SK-N-SH (cell line): ENCODE measurements around the gene CDK18. TPM values are rescaled to one million over a fixed set of nuclear protein-coding genes. Genes with fewer than 3 reads are reported as not detected.

Experiments used
- CTCF ChIA-PET: fragments of 300-600, 350-600 bp; formaldehyde crosslinking; extraction: SDS; loops from one replicate; lab custom pipeline; 2021; lab: Yijun Ruan, JAX
- POLR2A ChIA-PET: fragments of 350-600 bp; sonication (Branson Sonifier 250); formaldehyde crosslinking; extraction: SDS; loops from one replicate; lab custom pipeline; 2020; ENCODE audit warnings: antibody characterized with exemption, inconsistent platforms; lab: Yijun Ruan, JAX
- DNase-seq: peaks from one replicate; pipeline ENCODE4 v3.0.0; 2012
- H2AFZ ChIP-seq: fragments of 200-600 bp; sonication (generic); 2 replicates; pipeline ENCODE4 v1.8.1; 2016; ENCODE audit warnings: antibody characterized with exemption, mild to moderate bottlenecking, low read depth
- H3F3A ChIP-seq: fragments of 200-600 bp; sonication (generic); replicated peaks from 2 replicates; pipeline ENCODE3; 2016; ENCODE audit warnings: antibody characterized with exemption, mild to moderate bottlenecking; ENCODE audit not compliant: insufficient read depth
- H3K27ac ChIP-seq, 2 experiments: fragments of 200-500 bp in 1 of 2; fragments of 200-600 bp in 1 of 2; sonication (Bioruptor generic) in 1 of 2; sonication (generic), shearing (Covaris generic) in 1 of 2; 2 replicates each; pipeline versions ENCODE4 v1.5.1 to v1.6.1; 2014 to 2016; ENCODE audit warnings: low read depth in 2 of 2, inconsistent platforms in 1 of 2, low read length in 1 of 2, mild to moderate bottlenecking in 1 of 2, mixed read lengths in 1 of 2
- H3K27me3 ChIP-seq: fragments of 200-600 bp; sonication (generic), shearing (Covaris generic); 2 replicates; pipeline ENCODE4 v1.6.1; 2016; ENCODE audit warnings: mixed run types; ENCODE audit not compliant: insufficient read depth
- H3K36me3 ChIP-seq, 2 experiments: fragments of 200-500 bp in 1 of 2; fragments of 200-600 bp in 1 of 2; sonication (Bioruptor generic) in 1 of 2; sonication (generic) in 1 of 2; replicated peaks in 1 of 2; 2 replicates each; pipeline versions ENCODE3 to v1.5.1; 2014 to 2016; ENCODE audit warnings: low read length in 1 of 2, mild to moderate bottlenecking in 1 of 2; ENCODE audit not compliant: insufficient read depth in 2 of 2, control insufficient read depth in 1 of 2
- H3K4me1 ChIP-seq, 2 experiments: fragments of 200-500 bp in 1 of 2; fragments of 200-600 bp in 1 of 2; sonication (Bioruptor generic) in 1 of 2; sonication (generic), shearing (Covaris generic) in 1 of 2; 2 replicates each; pipeline versions ENCODE4 v1.5.1 to v1.6.1; 2014 to 2016; ENCODE audit warnings: low read depth in 1 of 2, low read length in 1 of 2, mixed run types in 1 of 2; ENCODE audit not compliant: insufficient read depth in 2 of 2, control insufficient read depth in 1 of 2
- H3K4me2 ChIP-seq: fragments of 200-600 bp; sonication (generic), shearing (Covaris generic); 2 replicates; pipeline ENCODE4 v1.6.1; 2017; ENCODE audit warnings: mixed run types
- H3K4me3 ChIP-seq, 2 experiments: fragments of 200-500 bp in 1 of 2; fragments of 200-600 bp in 1 of 2; sonication (Bioruptor generic) in 1 of 2; sonication (generic), shearing (Covaris generic) in 1 of 2; 2 replicates each; pipeline versions ENCODE4 v1.5.1 to v1.8.1; 2014 to 2016; ENCODE audit warnings: low read depth in 2 of 2, inconsistent platforms in 1 of 2, low read length in 1 of 2, mild to moderate bottlenecking in 1 of 2, mixed read lengths in 1 of 2, moderate library complexity in 1 of 2
- H3K79me2 ChIP-seq: fragments of 200-600 bp; sonication (generic); 2 replicates; pipeline ENCODE4 v1.8.1; 2017; ENCODE audit warnings: mild to moderate bottlenecking; ENCODE audit not compliant: insufficient read depth
- H3K9ac ChIP-seq: fragments of 200-600 bp; sonication (generic); 2 replicates; pipeline ENCODE4 v1.6.1; 2017; ENCODE audit warnings: mixed run types
- H3K9me2 ChIP-seq: fragments of 200-600 bp; sonication (generic); 2 replicates; pipeline ENCODE4 v1.6.1; 2017; ENCODE audit warnings: mixed run types
- H3K9me3 ChIP-seq: fragments of 200-600 bp; sonication (generic); 2 replicates; pipeline ENCODE4 v1.6.1; 2017; ENCODE audit warnings: mixed run types, mild to moderate bottlenecking, moderate library complexity
- H4K20me1 ChIP-seq: fragments of 200-600 bp; sonication (generic); 2 replicates; pipeline ENCODE4 v1.6.1; 2017; ENCODE audit warnings: mild to moderate bottlenecking, mixed run types; ENCODE audit not compliant: insufficient read depth
- FOXJ3 ChIP-seq: sonication (generic); formaldehyde crosslinking; IDR thresholded peaks from 2 replicates; pipeline ENCODE4 v1.5.1; 2020; ENCODE audit warnings: mild to moderate bottlenecking, missing genetic modification reagents
- FOXM1 ChIP-seq: IDR thresholded peaks from 2 replicates; pipeline ENCODE4 v1.4.0; 2012; ENCODE audit warnings: low read depth, mild to moderate bottlenecking
- GATA2 ChIP-seq: sonication (generic); formaldehyde crosslinking; IDR thresholded peaks from 2 replicates; pipeline ENCODE4 v1.5.0; 2020; ENCODE audit warnings: mild to moderate bottlenecking, missing genetic modification reagents
- MXI1 ChIP-seq: IDR thresholded peaks from 2 replicates; pipeline ENCODE4 v1.6.1; 2012; ENCODE audit warnings: mild to moderate bottlenecking, low read depth, low read length, improper control_type of control experiment
- POLR2AphosphoS5 ChIP-seq: IDR thresholded peaks from 2 replicates; pipeline ENCODE4 v1.6.1; 2012; ENCODE audit warnings: low read depth, low read length
- RCOR1 ChIP-seq: fragments of 150-350 bp; IDR thresholded peaks from 2 replicates; pipeline ENCODE4 v1.6.1; 2017; ENCODE audit warnings: antibody characterized with exemption, low read length
- RFX5 ChIP-seq: IDR thresholded peaks from 2 replicates; pipeline ENCODE4 v1.6.1; 2012; ENCODE audit warnings: mild to moderate bottlenecking, improper control_type of control experiment, low read length
- SIN3A ChIP-seq: IDR thresholded peaks from 2 replicates; pipeline ENCODE4 v1.6.1; 2012; ENCODE audit warnings: low read depth, mild to moderate bottlenecking, low read length, moderate library complexity, borderline replicate concordance
- TAF1 ChIP-seq: IDR thresholded peaks from 2 replicates; pipeline ENCODE4 v1.6.1; 2012; ENCODE audit warnings: low read depth, mild to moderate bottlenecking, low read length, moderate library complexity, borderline replicate concordance
- TEAD4 ChIP-seq: IDR thresholded peaks from 2 replicates; pipeline ENCODE4 v1.4.0; 2012; ENCODE audit warnings: mild to moderate bottlenecking, borderline replicate concordance; ENCODE audit not compliant: insufficient read depth
- WGBS: methylation state at CpG from one replicate; pipeline ENCODE4 v1.1.6; 2017; ENCODE audit warnings: low lambda C conversion rate; 5-methylcytosine and 5-hydroxymethylcytosine counted together
- polyA plus RNA-seq, 3 experiments: library from polyadenylated mRNA; depleted of rRNA; stranded (reverse); fragments of >200 nt; gene quantifications; 2 replicates each; pipeline ENCODE4 v1.2.3, GENCODE V29; 2012
- TF ChIP-seq, protein P1 (sequence below): fragments of 200-600 bp; sonication (generic); IDR thresholded peaks from 2 replicates; pipeline ENCODE4 v1.6.1; 2017; ENCODE audit warnings: antibody characterized with exemption, mild to moderate bottlenecking, moderate library complexity
- TF ChIP-seq, protein P2 (sequence below): IDR thresholded peaks from 2 replicates; pipeline ENCODE4 v1.4.0; 2012; ENCODE audit warnings: low read depth, borderline replicate concordance
- TF ChIP-seq, protein P3 (sequence below): fragments of 150-350 bp; IDR thresholded peaks from 2 replicates; pipeline ENCODE4 v1.6.1; 2017; ENCODE audit warnings: antibody characterized with exemption, low read length, low read depth, borderline replicate concordance
- TF ChIP-seq, protein P4 (sequence below): IDR thresholded peaks from 2 replicates; pipeline ENCODE4 v1.4.0; 2012; ENCODE audit warnings: low read depth, borderline replicate concordance
- TF ChIP-seq, protein P5 (sequence below): IDR thresholded peaks from 2 replicates; pipeline ENCODE4 v1.4.0; 2012; ENCODE audit warnings: low read depth

Gene CDK18
- polyA plus RNA-seq, 1 of the 3 experiments (the other 2 are of a cell fraction): 2.5 TPM

DNA sequence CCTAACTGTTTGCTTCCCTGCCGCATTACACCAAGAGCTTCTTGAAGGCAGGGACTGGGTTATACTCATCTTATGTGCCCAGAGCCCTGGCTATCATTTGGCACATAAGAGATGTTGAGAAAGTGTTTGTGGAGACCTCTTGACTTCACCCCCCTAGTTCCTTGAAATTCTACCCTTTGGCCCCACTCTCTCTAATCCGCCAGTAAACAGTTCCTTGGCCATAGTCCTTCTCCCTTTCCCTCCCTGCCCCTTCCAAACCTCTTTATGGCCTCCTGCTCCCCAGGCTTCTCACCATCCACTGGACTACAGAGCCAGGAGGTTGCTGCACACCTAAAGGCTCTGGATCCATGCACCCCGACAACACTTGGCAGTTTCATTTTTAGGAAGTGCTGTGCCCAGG is 1.5 kb upstream of the CDK18 start:
- Histone ChIP-seq H3K9me3 (no peaks in the 10 kb centered on the region), H3F3A (no peaks in the 10 kb centered on the region), H3K9me2 (no peaks in the 10 kb centered on the region), H3K79me2 (no peaks in the 10 kb centered on the region), H3K27ac (no peak overlapping the region), H3K27me3 (no peaks in the 10 kb centered on the region), H3K4me3 (no peak overlapping the region), H3K36me3 (no peaks in the 10 kb centered on the region), H2AFZ (no peak overlapping the region), H3K4me2 (no peak overlapping the region), H3K9ac (no peak overlapping the region), H4K20me1 (no peaks in the 10 kb centered on the region), H3K4me1 (peaks cover 7 to 52% of the 10 kb centered on the region in 2 experiments; a peak in 3 of 4 replicates)
- no peak for TF ChIP-seq GATA2
- TF ChIP-seq, protein P1, sequence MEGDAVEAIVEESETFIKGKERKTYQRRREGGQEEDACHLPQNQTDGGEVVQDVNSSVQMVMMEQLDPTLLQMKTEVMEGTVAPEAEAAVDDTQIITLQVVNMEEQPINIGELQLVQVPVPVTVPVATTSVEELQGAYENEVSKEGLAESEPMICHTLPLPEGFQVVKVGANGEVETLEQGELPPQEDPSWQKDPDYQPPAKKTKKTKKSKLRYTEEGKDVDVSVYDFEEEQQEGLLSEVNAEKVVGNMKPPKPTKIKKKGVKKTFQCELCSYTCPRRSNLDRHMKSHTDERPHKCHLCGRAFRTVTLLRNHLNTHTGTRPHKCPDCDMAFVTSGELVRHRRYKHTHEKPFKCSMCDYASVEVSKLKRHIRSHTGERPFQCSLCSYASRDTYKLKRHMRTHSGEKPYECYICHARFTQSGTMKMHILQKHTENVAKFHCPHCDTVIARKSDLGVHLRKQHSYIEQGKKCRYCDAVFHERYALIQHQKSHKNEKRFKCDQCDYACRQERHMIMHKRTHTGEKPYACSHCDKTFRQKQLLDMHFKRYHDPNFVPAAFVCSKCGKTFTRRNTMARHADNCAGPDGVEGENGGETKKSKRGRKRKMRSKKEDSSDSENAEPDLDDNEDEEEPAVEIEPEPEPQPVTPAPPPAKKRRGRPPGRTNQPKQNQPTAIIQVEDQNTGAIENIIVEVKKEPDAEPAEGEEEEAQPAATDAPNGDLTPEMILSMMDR: no peak
- TF ChIP-seq, protein P2, sequence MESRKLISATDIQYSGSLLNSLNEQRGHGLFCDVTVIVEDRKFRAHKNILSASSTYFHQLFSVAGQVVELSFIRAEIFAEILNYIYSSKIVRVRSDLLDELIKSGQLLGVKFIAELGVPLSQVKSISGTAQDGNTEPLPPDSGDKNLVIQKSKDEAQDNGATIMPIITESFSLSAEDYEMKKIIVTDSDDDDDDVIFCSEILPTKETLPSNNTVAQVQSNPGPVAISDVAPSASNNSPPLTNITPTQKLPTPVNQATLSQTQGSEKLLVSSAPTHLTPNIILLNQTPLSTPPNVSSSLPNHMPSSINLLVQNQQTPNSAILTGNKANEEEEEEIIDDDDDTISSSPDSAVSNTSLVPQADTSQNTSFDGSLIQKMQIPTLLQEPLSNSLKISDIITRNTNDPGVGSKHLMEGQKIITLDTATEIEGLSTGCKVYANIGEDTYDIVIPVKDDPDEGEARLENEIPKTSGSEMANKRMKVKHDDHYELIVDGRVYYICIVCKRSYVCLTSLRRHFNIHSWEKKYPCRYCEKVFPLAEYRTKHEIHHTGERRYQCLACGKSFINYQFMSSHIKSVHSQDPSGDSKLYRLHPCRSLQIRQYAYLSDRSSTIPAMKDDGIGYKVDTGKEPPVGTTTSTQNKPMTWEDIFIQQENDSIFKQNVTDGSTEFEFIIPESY: no peak
- ChIA-PET POLR2A (no interaction called here), CTCF (interaction anchor here (1.2 to 45.6 kb wide), 3 partner anchors 17 to 229 kb away, joined by 3 to 1333 read pairs (median 141); no protein-coding TSS in a partner anchor)
- WGBS: 83% methylated on average over 3 of the region's 3 CpGs
- no peak for DNase-seq

DNA sequence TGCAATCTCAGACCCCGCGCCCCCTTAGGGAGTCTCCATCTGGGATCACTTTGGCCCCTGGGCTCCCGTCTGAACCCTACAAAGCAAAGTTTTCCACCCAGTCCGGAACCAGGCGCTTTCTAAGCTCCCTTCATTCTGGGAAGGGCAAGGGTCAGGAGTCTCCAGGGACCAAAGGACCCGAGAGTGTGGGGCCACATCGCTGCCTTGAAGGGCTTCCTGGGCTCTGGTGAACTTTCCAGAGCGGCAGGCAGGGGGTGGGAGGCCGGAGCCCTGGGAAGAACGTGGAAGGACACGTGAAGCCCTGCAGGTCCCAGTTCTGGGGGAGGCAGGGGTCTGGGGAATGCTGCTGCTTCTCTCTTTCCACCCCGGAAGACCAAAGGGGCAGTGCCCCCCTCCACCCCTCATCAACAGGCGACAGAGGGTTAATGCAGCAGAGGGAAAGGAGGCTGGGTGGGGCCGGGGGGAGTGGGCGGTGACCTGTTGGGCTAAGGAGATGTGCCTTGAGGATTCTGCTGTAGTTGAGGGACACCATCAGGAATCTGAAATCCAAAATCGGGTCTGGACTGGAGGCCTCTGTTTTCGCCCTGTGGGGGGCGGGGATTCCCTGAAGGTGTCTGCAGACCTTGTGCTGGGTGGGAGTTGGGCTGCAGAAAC is 734 bp downstream of the CDK18 start:
- peak overlapping the region; percentile 92 for H2AFZ ChIP-seq
- no peaks in the 10 kb centered on the region for H3K36me3 ChIP-seq
- WGBS: 67% methylated on average over 13 of the region's 18 CpGs
- ChIA-PET CTCF (interaction anchor here (1.5 to 45.6 kb wide), 3 partner anchors 18 to 151 kb away, joined by 3 to 1333 read pairs (median 101); no protein-coding TSS in a partner anchor), POLR2A (no interaction called here)
- peak overlapping the region; percentile 97 for H3K4me2 ChIP-seq
- H3K9me3 ChIP-seq: no peaks in the 10 kb centered on the region
- no peaks in the 10 kb centered on the region for H3K27me3 ChIP-seq
- peaks cover 7 to 53% of the 10 kb centered on the region in 2 experiments; a peak in 3 of 4 replicates for H3K4me1 ChIP-seq
- no peaks in the 10 kb centered on the region for H3K9me2 ChIP-seq
- H3K79me2 ChIP-seq: no peaks in the 10 kb centered on the region
- H3F3A ChIP-seq: no peaks in the 10 kb centered on the region
- peak overlapping the region; percentile 48 for H3K9ac ChIP-seq
- H3K27ac ChIP-seq: no peak overlapping the region; a peak in 1 of 4 replicates
- no peaks in the 10 kb centered on the region for H4K20me1 ChIP-seq
- peak overlapping the region; percentile 57 to 69 for H3K4me3 ChIP-seq
- DNase-seq: no peak
- TF ChIP-seq, protein P1: no peak
- TF ChIP-seq POLR2AphosphoS5 (no peak), FOXM1 (no peak), RCOR1 (no peak), RFX5 (no peak), TEAD4 (no peak), GATA2 (no peak), FOXJ3 (no peak), SIN3A (no peak), TAF1 (no peak), MXI1 (no peak)
- TF ChIP-seq, protein P3, sequence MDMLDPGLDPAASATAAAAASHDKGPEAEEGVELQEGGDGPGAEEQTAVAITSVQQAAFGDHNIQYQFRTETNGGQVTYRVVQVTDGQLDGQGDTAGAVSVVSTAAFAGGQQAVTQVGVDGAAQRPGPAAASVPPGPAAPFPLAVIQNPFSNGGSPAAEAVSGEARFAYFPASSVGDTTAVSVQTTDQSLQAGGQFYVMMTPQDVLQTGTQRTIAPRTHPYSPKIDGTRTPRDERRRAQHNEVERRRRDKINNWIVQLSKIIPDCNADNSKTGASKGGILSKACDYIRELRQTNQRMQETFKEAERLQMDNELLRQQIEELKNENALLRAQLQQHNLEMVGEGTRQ: no peak
- TF ChIP-seq, protein P4, sequence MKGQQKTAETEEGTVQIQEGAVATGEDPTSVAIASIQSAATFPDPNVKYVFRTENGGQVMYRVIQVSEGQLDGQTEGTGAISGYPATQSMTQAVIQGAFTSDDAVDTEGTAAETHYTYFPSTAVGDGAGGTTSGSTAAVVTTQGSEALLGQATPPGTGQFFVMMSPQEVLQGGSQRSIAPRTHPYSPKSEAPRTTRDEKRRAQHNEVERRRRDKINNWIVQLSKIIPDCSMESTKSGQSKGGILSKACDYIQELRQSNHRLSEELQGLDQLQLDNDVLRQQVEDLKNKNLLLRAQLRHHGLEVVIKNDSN: no peak
- TF ChIP-seq, protein P5, sequence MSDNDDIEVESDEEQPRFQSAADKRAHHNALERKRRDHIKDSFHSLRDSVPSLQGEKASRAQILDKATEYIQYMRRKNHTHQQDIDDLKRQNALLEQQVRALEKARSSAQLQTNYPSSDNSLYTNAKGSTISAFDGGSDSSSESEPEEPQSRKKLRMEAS: no peak
